K562 (cell line): ENCODE measurements around the gene ACSBG1. TPM values are rescaled to one million over a fixed set of nuclear protein-coding genes. Genes with fewer than 3 reads are reported as not detected.

Source experiments
- ATAC-seq: fragments of 200-7000 bp; cut with Tn5 transposase; 3 replicates; pipeline ENCODE4 v1.9.1; 2020; ENCODE audit warnings: moderate library complexity
- BruUV-seq: library from RNA; stranded (reverse); fragments of 400-500 nt; replicated peaks from 2 replicates; lab custom pipeline; 2021; lab: Mats Ljungman, UMichigan
- CTCF ChIA-PET: fragments of 300-600 bp; formaldehyde crosslinking; extraction: SDS; loops from one replicate; lab custom pipeline; 2021; ENCODE audit warnings: low intra/inter-chr PET ratio; lab: Yijun Ruan, JAX
- POLR2A ChIA-PET: fragments of 300-600, 350-650 bp; sonication (Branson Sonifier 250); formaldehyde crosslinking; extraction: SDS; loops from one replicate; lab custom pipeline; 2021; ENCODE audit warnings: antibody characterized with exemption, inconsistent platforms; lab: Yijun Ruan, JAX
- DNase-seq, 4 experiments: peaks; one replicate each; pipeline versions ENCODE4 v3.0.0 to v3.0.0-alpha.2; 2011 to 2018; ENCODE audit warnings: low spot score in 3 of 4, mixed read lengths in 3 of 4; ENCODE audit errors: extremely low read depth in 1 of 4
- FAIRE-seq: peaks from 2 replicates; lab custom pipeline; 2011; peaks lifted over from hg19 to GRCh38; lab: Jason Lieb, UNC
- H2AFZ ChIP-seq: 2 replicates; pipeline ENCODE4 v1.6.0; 2011; ENCODE audit warnings: low read depth, low read length, control low read depth, inconsistent platforms
- H3K27ac ChIP-seq: fragments of 200-600 bp; 3 replicates; pipeline ENCODE4 v1.8.0; 2011; ENCODE audit warnings: low read depth, mild to moderate bottlenecking, control low read depth, inconsistent platforms, low read length, moderate library complexity, mixed read lengths; ENCODE audit errors: extremely low read depth
- H3K27me3 ChIP-seq, 2 experiments: fragments of 300-600 bp in 1 of 2; 2 replicates in 1 of 2; 3 replicates in 1 of 2; pipeline versions ENCODE4 v1.6.0 to v1.8.0; 2011; ENCODE audit warnings: inconsistent platforms in 2 of 2, low read length in 2 of 2, mild to moderate bottlenecking in 1 of 2, mixed read lengths in 1 of 2, moderate library complexity in 1 of 2; ENCODE audit not compliant: control insufficient read depth in 2 of 2, insufficient read depth in 2 of 2
- H3K36me3 ChIP-seq: fragments of 300-600 bp; 3 replicates; pipeline ENCODE4 v1.8.0; 2011; ENCODE audit warnings: mild to moderate bottlenecking, low read length, inconsistent platforms; ENCODE audit not compliant: control insufficient read depth, insufficient read depth
- H3K4me1 ChIP-seq, 2 experiments: fragments of 200-600 bp in 1 of 2; replicated peaks in 1 of 2; 2 replicates in 1 of 2; 3 replicates in 1 of 2; pipeline versions ENCODE4 v1.5.1 to v1.8.0; 2011; ENCODE audit warnings: inconsistent platforms in 2 of 2, low read length in 2 of 2, mild to moderate bottlenecking in 1 of 2, mixed read lengths in 1 of 2, moderate library complexity in 1 of 2; ENCODE audit not compliant: control insufficient read depth in 2 of 2, insufficient read depth in 2 of 2
- H3K4me2 ChIP-seq: 2 replicates; pipeline ENCODE4 v1.6.1; 2011; ENCODE audit warnings: low read length, control low read depth, inconsistent platforms, mixed read lengths; ENCODE audit not compliant: insufficient read depth
- H3K4me3 ChIP-seq: fragments of 200-600 bp; sonication (generic), shearing (Covaris generic); 2 replicates; pipeline ENCODE4 v1.5.1; 2016; ENCODE audit warnings: control low read depth, inconsistent platforms
- H3K79me2 ChIP-seq: fragments of 200-600 bp; 3 replicates; pipeline ENCODE4 v1.8.0; 2011; ENCODE audit warnings: low read length, inconsistent platforms; ENCODE audit not compliant: control insufficient read depth, insufficient read depth
- H3K9ac ChIP-seq, 2 experiments: 2 replicates each; pipeline versions ENCODE4 v1.6.0 to v1.6.1; 2011; ENCODE audit warnings: low read depth in 2 of 2, low read length in 2 of 2, control low read depth in 1 of 2, inconsistent platforms in 1 of 2, mild to moderate bottlenecking in 1 of 2, mixed read lengths in 1 of 2; ENCODE audit not compliant: insufficient read depth in 1 of 2
- H3K9me1 ChIP-seq: one replicate; pipeline ENCODE4 v1.6.0; 2011; ENCODE audit warnings: inconsistent platforms, mild to moderate bottlenecking, low read length, moderate library complexity; ENCODE audit not compliant: control insufficient read depth, insufficient read depth
- H3K9me3 ChIP-seq: replicated peaks from 2 replicates; pipeline ENCODE4 v1.5.1; 2011; ENCODE audit warnings: low read depth, low read length, inconsistent platforms; ENCODE audit not compliant: control insufficient read depth, insufficient read depth
- H4K20me1 ChIP-seq: replicated peaks from 2 replicates; pipeline ENCODE4 v1.6.1; 2011; ENCODE audit warnings: low read length, inconsistent platforms, mixed read lengths; ENCODE audit not compliant: control insufficient read depth, insufficient read depth
- MNT ChIP-seq, 2 experiments: fragments of 450-650 bp; conservative IDR thresholded peaks; 2 replicates each; pipeline ENCODE4 v1.6.1; 2017; ENCODE audit warnings: mild to moderate bottlenecking in 2 of 2, moderate library complexity in 2 of 2
- RAD51 ChIP-seq: fragments of 450-650 bp; IDR thresholded peaks from 2 replicates; pipeline ENCODE4 v1.7.1; 2016; ENCODE audit warnings: low read depth, mild to moderate bottlenecking, borderline replicate concordance
- RNF219 ChIP-seq: fragments of 250-450 bp; sonication (Bioruptor Pico); IDR thresholded peaks from 2 replicates; pipeline ENCODE4 v1.5.0; 2022; ENCODE audit warnings: mild to moderate bottlenecking
- TBL1XR1 ChIP-seq, 2 experiments: IDR thresholded peaks; 2 replicates each; pipeline ENCODE4 v1.6.1; 2012; ENCODE audit warnings: improper control_type of control experiment in 2 of 2, low read length in 2 of 2, mild to moderate bottlenecking in 1 of 2
- ZBTB34 ChIP-seq: fragments of 250-450 bp; sonication (Bioruptor Pico); IDR thresholded peaks from 2 replicates; pipeline ENCODE4 v1.8.0; 2021; ENCODE audit warnings: mild to moderate bottlenecking, moderate library complexity
- ZNF324 ChIP-seq: fragments of 250-450 bp; sonication (Bioruptor Pico); IDR thresholded peaks from 2 replicates; pipeline ENCODE4 v1.4.0; 2020; ENCODE audit warnings: mild to moderate bottlenecking
- ZNF445 ChIP-seq: fragments of 250-450 bp; sonication (Bioruptor Pico); IDR thresholded peaks from 2 replicates; pipeline ENCODE4 v1.4.0; 2020; ENCODE audit warnings: low read depth, mild to moderate bottlenecking, moderate library complexity
- ZNF507 ChIP-seq: conservative IDR thresholded peaks from 2 replicates; pipeline ENCODE4 v1.6.1; 2017; ENCODE audit warnings: missing genetic modification characterization, missing compliant biosample characterization
- WGBS: fragments of 100-300 bp; shearing (Covaris generic); methylation state at CpG from one replicate; pipeline ENCODE4 v1.1.6; 2016; ENCODE audit warnings: low coverage, mixed read lengths; ENCODE audit not compliant: insufficient coverage; ENCODE audit errors: missing lambda C conversion rate; 5-methylcytosine and 5-hydroxymethylcytosine counted together
- in situ Hi-C: fragments of 300-500 bp; cut with MboI; formaldehyde crosslinking; loops from 4 replicates; pipeline ENCODE4 v1.15.0; 2018; ENCODE audit warnings: inconsistent platforms, mixed read lengths
- intact Hi-C: fragments of 100-400 bp; cut with micrococcal nuclease; formaldehyde crosslinking; loops from 2 replicates; pipeline ENCODE4 v1.14.2; 2022
- polyA plus RNA-seq, 8 experiments: library from polyadenylated mRNA; depleted of rRNA in 4 of 8; stranded (reverse) in 5 of 8; unstranded in 3 of 8; fragments of >200 nt; fragmentation: Nextera tagmentation in 2 of 8; fragmentation: Illumina TruSeq in 1 of 8; extraction: Ambion mirVana in 2 of 8; extraction: Trizol in 1 of 8; gene quantifications; 2 replicates each; pipeline versions ENCODE4 v1.2.1 to v1.2.3, GENCODE V29; 2011 to 2014; ENCODE audit warnings: inconsistent platforms in 1 of 8, missing spikeins in 1 of 8
- total RNA-seq, 7 experiments: library from RNA; depleted of rRNA in 6 of 7; stranded (reverse); fragments of >200 nt in 6 of 7; fragmentation: Illumina TruSeq in 2 of 7; extraction: Trizol in 2 of 7; gene quantifications; 2 replicates each; pipeline versions ENCODE4 v1.2.1 to v1.2.3, GENCODE V29; 2011 to 2021; ENCODE audit warnings: low replicate concordance in 1 of 7

Gene ACSBG1
- total and polyA plus RNA-seq, 9 of the 15 experiments (the other 6 are each of a cell fraction or from before 2014, with no cell fraction given): 0.36 to 6.4 (median 2.5) TPM

GRCh38 chr15:78192826-78193594 is 41.4 kb downstream of the ACSBG1 start:
- TF ChIP-seq MNT (conservative IDR thresholded peaks at IDR 0.05) (no peak), RNF219 (CRISPR knock-in tag) (no peak), RAD51 (no peak), ZNF445 (CRISPR knock-in tag) (no peak), ZNF324 (CRISPR knock-in tag) (no peak), ZNF507 (tag) (no peak), ZBTB34 (no peak), TBL1XR1 (IDR thresholded peaks at IDR 0.05; ENCODE audit: low read length in 2 of 2) (no peak)
- ChIA-PET CTCF (no interaction called here), POLR2A (interaction anchor here (1.1 kb wide), 1 partner anchor 56 kb away, joined by 4 read pairs; no protein-coding TSS in a partner anchor)
- in situ Hi-C loops: no loop called here
- ATAC-seq: no peak
- Histone ChIP-seq H3K79me2 (no peaks in the 10 kb centered on the region), H3K9ac (no peak overlapping the region), H3K27me3 (peaks cover 0 to 20% of the 10 kb centered on the region in 2 experiments; a peak in 2 of 5 replicates), H3K9me3 (0 out of 2 replicates have a peak, but pooled peaks cover 4% of the 10 kb centered on the region), H3K4me1 (peaks cover 0 to 4% of the 10 kb centered on the region in 2 experiments; a peak in 1 of 5 replicates), H3K36me3 (no peaks in the 10 kb centered on the region), H3K4me3 (no peak overlapping the region), H3K4me2 (no peak overlapping the region), H4K20me1 (no peaks in the 10 kb centered on the region), H3K27ac (no peak overlapping the region), H2AFZ (no peak overlapping the region), H3K9me1 (no peaks in the 10 kb centered on the region)
- WGBS: 6% methylated on average over 10 of the region's 10 CpGs
- DNase-seq: no peak
- intact Hi-C loops: no loop called here
- no TSS peak for BruUV-seq
- FAIRE-seq: no peak
